AG04449 (cell line): ENCODE data around the gene DYNLT5.

Experiments used
- CTCF ChIA-PET: fragments of 350-600 bp; formaldehyde crosslinking; extraction: SDS; loops from one replicate; lab custom pipeline; 2021; ENCODE audit warnings: antibody characterized with exemption; lab: Yijun Ruan, JAX
- POLR2A ChIA-PET: fragments of 400-600, 350-600 bp; formaldehyde crosslinking; extraction: SDS; loops from one replicate; lab custom pipeline; 2020; ENCODE audit warnings: antibody characterized with exemption, inconsistent platforms; lab: Yijun Ruan, JAX
- DNase-seq: peaks from one replicate; pipeline ENCODE4 v3.0.0-alpha.2; 2010; ENCODE audit warnings: low read depth, low spot score
- H3K4me3 ChIP-seq: 2 replicates; pipeline ENCODE4 v1.5.1; 2011; ENCODE audit warnings: low read depth, mild to moderate bottlenecking, control low read depth, low read length
- TF ChIP-seq, protein P1 (sequence below): IDR thresholded peaks from one replicate; pipeline ENCODE4 v1.5.1; 2011; ENCODE audit warnings: mild to moderate bottlenecking, moderate library complexity, low read length, control low read depth, inconsistent platforms; ENCODE audit not compliant: insufficient read depth; ENCODE audit errors: missing control alignments

The DYNLT5 gene

DNA sequence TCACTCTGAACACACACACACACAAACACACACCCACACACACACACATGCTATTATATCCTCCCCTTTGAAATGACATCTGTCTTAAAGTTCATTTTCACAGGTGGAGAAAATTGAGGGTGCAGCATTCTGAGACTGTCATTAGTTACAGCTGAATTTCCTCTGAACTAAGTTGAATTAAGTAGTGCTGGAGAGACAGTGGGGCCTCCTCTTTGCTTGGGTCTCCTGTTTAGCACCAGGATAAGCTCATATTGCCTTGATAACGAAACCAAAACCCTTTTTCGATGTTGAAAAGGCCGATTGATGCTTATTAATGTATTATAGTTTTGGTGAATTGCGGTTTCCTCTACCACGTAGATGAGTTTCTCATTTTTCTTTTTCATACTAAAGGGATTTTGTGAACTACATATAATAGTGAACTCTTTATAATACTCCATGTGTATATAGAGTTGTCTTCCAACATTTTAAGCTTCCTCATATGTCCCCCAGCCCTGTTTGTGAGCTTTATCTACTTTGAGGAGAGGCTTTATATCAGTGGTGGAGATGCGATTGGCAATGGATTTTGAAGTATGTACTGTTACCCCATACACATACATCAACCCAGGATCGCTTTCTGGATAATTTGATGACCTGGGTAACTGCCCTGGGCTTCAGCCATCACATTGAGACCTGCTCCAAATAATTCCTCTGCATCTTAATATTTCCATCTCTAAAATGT lies 17.4 kb downstream of the DYNLT5 start:
- ChIA-PET POLR2A (no interaction called here), CTCF (interaction anchor here (0.9 to 1.3 kb wide), 2 partner anchors 226 to 442 kb away, joined by 3 to 5 read pairs; no protein-coding TSS in a partner anchor)
- DNase-seq, result no peak
- no peak overlapping the region for H3K4me3 ChIP-seq
- TF ChIP-seq, protein P1, sequence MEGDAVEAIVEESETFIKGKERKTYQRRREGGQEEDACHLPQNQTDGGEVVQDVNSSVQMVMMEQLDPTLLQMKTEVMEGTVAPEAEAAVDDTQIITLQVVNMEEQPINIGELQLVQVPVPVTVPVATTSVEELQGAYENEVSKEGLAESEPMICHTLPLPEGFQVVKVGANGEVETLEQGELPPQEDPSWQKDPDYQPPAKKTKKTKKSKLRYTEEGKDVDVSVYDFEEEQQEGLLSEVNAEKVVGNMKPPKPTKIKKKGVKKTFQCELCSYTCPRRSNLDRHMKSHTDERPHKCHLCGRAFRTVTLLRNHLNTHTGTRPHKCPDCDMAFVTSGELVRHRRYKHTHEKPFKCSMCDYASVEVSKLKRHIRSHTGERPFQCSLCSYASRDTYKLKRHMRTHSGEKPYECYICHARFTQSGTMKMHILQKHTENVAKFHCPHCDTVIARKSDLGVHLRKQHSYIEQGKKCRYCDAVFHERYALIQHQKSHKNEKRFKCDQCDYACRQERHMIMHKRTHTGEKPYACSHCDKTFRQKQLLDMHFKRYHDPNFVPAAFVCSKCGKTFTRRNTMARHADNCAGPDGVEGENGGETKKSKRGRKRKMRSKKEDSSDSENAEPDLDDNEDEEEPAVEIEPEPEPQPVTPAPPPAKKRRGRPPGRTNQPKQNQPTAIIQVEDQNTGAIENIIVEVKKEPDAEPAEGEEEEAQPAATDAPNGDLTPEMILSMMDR, result no peak

DNA sequence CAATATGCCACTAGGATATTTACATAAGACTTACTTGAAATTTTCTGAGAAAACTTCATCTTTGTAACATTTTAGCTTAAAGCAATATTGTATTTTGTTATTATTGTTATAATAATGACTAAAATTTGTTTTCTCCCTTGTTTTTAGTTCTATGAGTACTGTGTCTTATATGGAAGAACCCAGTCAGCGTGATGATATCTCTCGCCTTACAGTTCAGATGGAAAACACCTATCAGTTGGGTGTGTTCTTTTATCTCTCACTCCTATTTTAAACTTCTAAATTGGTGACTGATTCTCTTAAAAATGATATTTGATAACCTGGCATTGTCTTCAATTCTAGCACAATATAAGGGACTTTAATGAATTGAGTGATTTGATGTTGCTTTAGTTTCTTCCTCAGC lies 18.0 kb downstream of the DYNLT5 start:
- ChIA-PET POLR2A (no interaction called here), CTCF (interaction anchor here (1.3 kb wide), 1 partner anchor 226 kb away, joined by 5 read pairs; no protein-coding TSS in a partner anchor)
- H3K4me3 ChIP-seq, result no peak overlapping the region
- TF ChIP-seq, protein P1, result no peak
- no peak for DNase-seq

DNA sequence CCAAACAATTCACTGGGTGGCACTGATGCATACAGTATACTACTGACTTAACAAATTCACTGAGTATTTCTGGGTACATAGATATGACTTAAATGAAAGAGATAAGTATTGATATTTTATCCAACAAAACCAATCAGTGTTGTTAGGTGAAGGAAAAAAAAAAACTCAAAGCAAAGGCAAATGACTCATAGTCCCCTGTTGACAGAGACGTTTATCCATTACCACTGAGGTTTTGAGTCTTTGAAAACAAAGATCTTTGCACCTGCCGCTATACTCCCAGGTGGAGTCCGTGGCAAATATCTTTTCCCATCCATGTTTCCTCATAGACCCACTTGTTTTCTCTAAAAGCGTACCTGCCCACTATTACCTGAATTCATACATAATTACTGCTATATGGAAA lies 18.4 kb downstream of the DYNLT5 start:
- no peak for DNase-seq
- CTCF ChIA-PET, result no interaction called here
- POLR2A ChIA-PET, result no interaction called here
- TF ChIP-seq, protein P1, result no peak
- H3K4me3 ChIP-seq, result no peak overlapping the region

DNA sequence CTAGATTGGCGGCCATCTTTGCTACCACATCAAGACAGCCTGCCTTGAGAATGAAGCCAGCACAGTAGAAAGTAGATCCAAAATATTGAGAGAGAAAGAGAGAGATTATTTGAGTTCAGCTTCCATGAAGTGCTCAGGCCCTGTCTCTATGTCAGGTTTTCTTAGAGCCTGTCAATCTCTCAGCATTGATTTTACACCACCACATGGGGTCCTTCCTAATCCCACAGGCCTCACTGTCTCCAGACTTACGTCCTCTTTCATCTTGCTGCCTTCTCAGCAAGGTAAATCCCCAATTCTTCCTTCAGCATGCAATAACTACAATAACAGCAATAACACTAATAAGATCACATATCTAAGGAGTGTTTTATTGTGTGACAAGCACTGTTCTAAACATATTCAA lies 21.0 kb downstream of the DYNLT5 start:
- ChIA-PET POLR2A (no interaction called here), CTCF (interaction anchor here (1.6 to 1.7 kb wide), 2 partner anchors 12 to 376 kb away, joined by 5 to 6 read pairs; no protein-coding TSS in a partner anchor)
- DNase-seq, result no peak
- TF ChIP-seq, protein P1, result no peak
- H3K4me3 ChIP-seq, result no peak overlapping the region

DNA sequence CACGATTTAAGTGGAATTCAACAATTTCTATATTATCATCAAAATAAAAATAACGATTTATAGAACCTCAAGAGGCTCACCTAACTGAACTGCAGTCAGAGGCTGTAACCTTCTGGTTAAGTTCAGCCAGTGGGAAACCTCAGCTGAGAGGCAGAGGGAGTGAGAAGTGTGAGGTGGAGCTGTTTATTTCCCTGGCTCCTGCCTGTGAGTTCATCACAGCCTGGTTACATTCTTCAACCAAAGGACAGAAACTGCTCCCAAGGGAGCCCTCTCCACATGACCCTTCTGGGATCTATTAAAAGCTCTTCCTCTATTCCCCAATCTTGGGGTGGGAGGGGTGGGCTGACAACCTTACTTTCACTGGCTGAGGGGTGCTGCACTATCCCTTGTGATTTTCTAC lies 22.2 kb downstream of the DYNLT5 start:
- ChIA-PET POLR2A (no interaction called here), CTCF (interaction anchor here (1.4 kb wide), 1 partner anchor 374 kb away, joined by 6 read pairs; no protein-coding TSS in a partner anchor)
- no peak for DNase-seq
- TF ChIP-seq, protein P1, result no peak
- H3K4me3 ChIP-seq, result no peak overlapping the region

DNA sequence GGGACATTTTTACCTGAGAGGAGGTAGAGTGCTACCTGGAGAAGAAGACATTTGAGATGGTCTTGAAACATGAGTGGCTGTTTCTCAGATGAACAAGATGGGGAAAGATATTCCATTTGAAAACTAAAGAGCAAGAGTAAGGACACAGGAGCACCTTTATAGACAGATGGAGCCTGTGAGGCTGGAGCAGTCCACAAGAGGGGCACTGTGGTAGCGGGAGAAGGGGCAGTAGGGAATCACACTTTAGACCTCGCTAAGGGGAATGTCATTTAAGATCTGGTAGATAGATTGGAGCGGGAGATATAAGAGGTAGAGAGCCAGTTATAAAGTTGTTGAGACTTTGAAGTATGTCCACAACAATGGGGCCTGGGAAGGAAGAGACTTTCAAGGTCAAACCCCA lies 23.4 kb downstream of the DYNLT5 start:
- no peak overlapping the region for H3K4me3 ChIP-seq
- CTCF ChIA-PET, result interaction anchor here (1.4 kb wide), 1 partner anchor 373 kb away, joined by 6 read pairs; no protein-coding TSS in a partner anchor
- POLR2A ChIA-PET, result no interaction called here
- TF ChIP-seq, protein P1, result no peak
- no peak for DNase-seq
